MM.1S (cell line): ENCODE data around the gene EIF1B.

Experiments used
- CTCF ChIP-seq: fragments of 300-600 bp; sonication (generic); IDR thresholded peaks from 2 replicates; pipeline ENCODE4 v1.5.1; 2016; ENCODE audit warnings: antibody characterized with exemption, low read length, mixed read lengths
- EZH2 ChIP-seq: fragments of 300-600 bp; sonication (generic); optimal IDR thresholded peaks from 2 replicates; pipeline ENCODE3; 2017; ENCODE audit warnings: low read depth, mild to moderate bottlenecking, antibody characterized with exemption, low read length, mixed read lengths

GRCh38 chr3:40299721-40300335, 9.7 kb upstream of the EIF1B start:
- TF ChIP-seq CTCF (no peak), EZH2 (no peak)
